K562 (cell line): ENCODE measurements around the gene KLRF2. TPM values are rescaled to one million over a fixed set of nuclear protein-coding genes. Genes with fewer than 3 reads are reported as not detected.

Experiments
- ATAC-seq: fragments of 200-7000 bp; cut with Tn5 transposase; 3 replicates; pipeline ENCODE4 v1.9.1; 2020; ENCODE audit warnings: moderate library complexity
- BruUV-seq: library from RNA; stranded (reverse); fragments of 400-500 nt; replicated peaks from 2 replicates; lab custom pipeline; 2021; lab: Mats Ljungman, UMichigan
- CTCF ChIA-PET: fragments of 300-600 bp; formaldehyde crosslinking; extraction: SDS; loops from one replicate; lab custom pipeline; 2021; ENCODE audit warnings: low intra/inter-chr PET ratio; lab: Yijun Ruan, JAX
- POLR2A ChIA-PET: fragments of 300-600, 350-650 bp; sonication (Branson Sonifier 250); formaldehyde crosslinking; extraction: SDS; loops from one replicate; lab custom pipeline; 2021; ENCODE audit warnings: antibody characterized with exemption, inconsistent platforms; lab: Yijun Ruan, JAX
- DNase-seq, 4 experiments: peaks; one replicate each; pipeline versions ENCODE4 v3.0.0 to v3.0.0-alpha.2; 2011 to 2018; ENCODE audit warnings: low spot score in 3 of 4, mixed read lengths in 3 of 4; ENCODE audit errors: extremely low read depth in 1 of 4
- FAIRE-seq: peaks from 2 replicates; lab custom pipeline; 2011; peaks lifted over from hg19 to GRCh38; lab: Jason Lieb, UNC
- H2AFZ ChIP-seq: 2 replicates; pipeline ENCODE4 v1.6.0; 2011; ENCODE audit warnings: low read depth, low read length, control low read depth, inconsistent platforms
- H3K27ac ChIP-seq: fragments of 200-600 bp; 3 replicates; pipeline ENCODE4 v1.8.0; 2011; ENCODE audit warnings: low read depth, mild to moderate bottlenecking, control low read depth, inconsistent platforms, low read length, moderate library complexity, mixed read lengths; ENCODE audit errors: extremely low read depth
- H3K27me3 ChIP-seq, 2 experiments: fragments of 300-600 bp in 1 of 2; 2 replicates in 1 of 2; 3 replicates in 1 of 2; pipeline versions ENCODE4 v1.6.0 to v1.8.0; 2011; ENCODE audit warnings: inconsistent platforms in 2 of 2, low read length in 2 of 2, mild to moderate bottlenecking in 1 of 2, mixed read lengths in 1 of 2, moderate library complexity in 1 of 2; ENCODE audit not compliant: control insufficient read depth in 2 of 2, insufficient read depth in 2 of 2
- H3K36me3 ChIP-seq: fragments of 300-600 bp; 3 replicates; pipeline ENCODE4 v1.8.0; 2011; ENCODE audit warnings: mild to moderate bottlenecking, low read length, inconsistent platforms; ENCODE audit not compliant: control insufficient read depth, insufficient read depth
- H3K4me1 ChIP-seq, 2 experiments: fragments of 200-600 bp in 1 of 2; replicated peaks in 1 of 2; 2 replicates in 1 of 2; 3 replicates in 1 of 2; pipeline versions ENCODE4 v1.5.1 to v1.8.0; 2011; ENCODE audit warnings: inconsistent platforms in 2 of 2, low read length in 2 of 2, mild to moderate bottlenecking in 1 of 2, mixed read lengths in 1 of 2, moderate library complexity in 1 of 2; ENCODE audit not compliant: control insufficient read depth in 2 of 2, insufficient read depth in 2 of 2
- H3K4me2 ChIP-seq: 2 replicates; pipeline ENCODE4 v1.6.1; 2011; ENCODE audit warnings: low read length, control low read depth, inconsistent platforms, mixed read lengths; ENCODE audit not compliant: insufficient read depth
- H3K4me3 ChIP-seq: fragments of 200-600 bp; sonication (generic), shearing (Covaris generic); 2 replicates; pipeline ENCODE4 v1.5.1; 2016; ENCODE audit warnings: control low read depth, inconsistent platforms
- H3K79me2 ChIP-seq: fragments of 200-600 bp; 3 replicates; pipeline ENCODE4 v1.8.0; 2011; ENCODE audit warnings: low read length, inconsistent platforms; ENCODE audit not compliant: control insufficient read depth, insufficient read depth
- H3K9ac ChIP-seq, 2 experiments: 2 replicates each; pipeline versions ENCODE4 v1.6.0 to v1.6.1; 2011; ENCODE audit warnings: low read depth in 2 of 2, low read length in 2 of 2, control low read depth in 1 of 2, inconsistent platforms in 1 of 2, mild to moderate bottlenecking in 1 of 2, mixed read lengths in 1 of 2; ENCODE audit not compliant: insufficient read depth in 1 of 2
- H3K9me1 ChIP-seq: one replicate; pipeline ENCODE4 v1.6.0; 2011; ENCODE audit warnings: inconsistent platforms, mild to moderate bottlenecking, low read length, moderate library complexity; ENCODE audit not compliant: control insufficient read depth, insufficient read depth
- H3K9me3 ChIP-seq: replicated peaks from 2 replicates; pipeline ENCODE4 v1.5.1; 2011; ENCODE audit warnings: low read depth, low read length, inconsistent platforms; ENCODE audit not compliant: control insufficient read depth, insufficient read depth
- H4K20me1 ChIP-seq: replicated peaks from 2 replicates; pipeline ENCODE4 v1.6.1; 2011; ENCODE audit warnings: low read length, inconsistent platforms, mixed read lengths; ENCODE audit not compliant: control insufficient read depth, insufficient read depth
- ARID1B ChIP-seq: fragments of 450-650 bp; IDR thresholded peaks from 2 replicates; pipeline ENCODE4 v1.6.1; 2016; ENCODE audit warnings: antibody characterized with exemption, mild to moderate bottlenecking, inconsistent platforms
- CBX1 ChIP-seq: sonication (generic); IDR thresholded peaks from 2 replicates; pipeline ENCODE4 v1.6.1; 2016; ENCODE audit warnings: antibody characterized with exemption, low read depth, mild to moderate bottlenecking
- CHAMP1 ChIP-seq: fragments of 450-650 bp; IDR thresholded peaks from 2 replicates; pipeline ENCODE4 v1.6.1; 2016; ENCODE audit warnings: mild to moderate bottlenecking
- E2F4 ChIP-seq: sonication (generic); formaldehyde crosslinking; IDR thresholded peaks from 2 replicates; pipeline ENCODE4 v1.8.0; 2022; ENCODE audit warnings: mild to moderate bottlenecking, low read depth, missing genetic modification reagents
- FOSL1 ChIP-seq: fragments of 200-800 bp; sonication (Bioruptor generic); conservative IDR thresholded peaks from 2 replicates; pipeline ENCODE4 v1.6.1; 2016; ENCODE audit warnings: missing genetic modification characterization, missing compliant biosample characterization
- HMBOX1 ChIP-seq: sonication (generic); IDR thresholded peaks from 2 replicates; pipeline ENCODE4 v1.6.1; 2016
- ZFP30 ChIP-seq: fragments of 250-450 bp; sonication (Bioruptor Pico); IDR thresholded peaks from 2 replicates; pipeline ENCODE4 v1.8.0; 2022; ENCODE audit warnings: moderate library complexity, mild to moderate bottlenecking, inconsistent platforms, borderline replicate concordance
- WGBS: fragments of 100-300 bp; shearing (Covaris generic); methylation state at CpG from one replicate; pipeline ENCODE4 v1.1.6; 2016; ENCODE audit warnings: low coverage, mixed read lengths; ENCODE audit not compliant: insufficient coverage; ENCODE audit errors: missing lambda C conversion rate; 5-methylcytosine and 5-hydroxymethylcytosine counted together
- in situ Hi-C: fragments of 300-500 bp; cut with MboI; formaldehyde crosslinking; loops from 4 replicates; pipeline ENCODE4 v1.15.0; 2018; ENCODE audit warnings: inconsistent platforms, mixed read lengths
- intact Hi-C: fragments of 100-400 bp; cut with micrococcal nuclease; formaldehyde crosslinking; loops from 2 replicates; pipeline ENCODE4 v1.14.2; 2022
- polyA plus RNA-seq, 8 experiments: library from polyadenylated mRNA; depleted of rRNA in 4 of 8; stranded (reverse) in 5 of 8; unstranded in 3 of 8; fragments of >200 nt; fragmentation: Nextera tagmentation in 2 of 8; fragmentation: Illumina TruSeq in 1 of 8; extraction: Ambion mirVana in 2 of 8; extraction: Trizol in 1 of 8; gene quantifications; 2 replicates each; pipeline versions ENCODE4 v1.2.1 to v1.2.3, GENCODE V29; 2011 to 2014; ENCODE audit warnings: inconsistent platforms in 1 of 8, missing spikeins in 1 of 8
- total RNA-seq, 7 experiments: library from RNA; depleted of rRNA in 6 of 7; stranded (reverse); fragments of >200 nt in 6 of 7; fragmentation: Illumina TruSeq in 2 of 7; extraction: Trizol in 2 of 7; gene quantifications; 2 replicates each; pipeline versions ENCODE4 v1.2.1 to v1.2.3, GENCODE V29; 2011 to 2021; ENCODE audit warnings: low replicate concordance in 1 of 7

Gene KLRF2
- total and polyA plus RNA-seq, 9 of the 15 experiments (the other 6 are each of a cell fraction or from before 2014, with no cell fraction given) = not detected

- in situ Hi-C loops (no loop called here), intact Hi-C loops (no loop called here)
- Histone ChIP-seq H3K27me3 (no peaks in the 10 kb centered on the region), H3K9ac (no peak overlapping the region), H4K20me1 (no peaks in the 10 kb centered on the region)
- no peak for DNase-seq
- TF ChIP-seq FOSL1 (tag) (no peak), ZFP30 (no peak), CBX1 (no peak), ARID1B (no peak), HMBOX1 (peak; percentile 13; the same call in 1 of the 2 replicates), CHAMP1 (no peak), E2F4 (CRISPR knock-in tag) (no peak)
- TF ChIP-seq, all 486 proteins: peak for 1
- CTCF ChIA-PET = no interaction called here
- ATAC-seq (no peak), FAIRE-seq (no peak)
- 12% methylated on average over 2 of the region's 2 CpGs for WGBS
- H3K9me1 ChIP-seq = no peaks in the 10 kb centered on the region
- H2AFZ ChIP-seq = no peak overlapping the region
- no peaks in the 10 kb centered on the region for H3K79me2 ChIP-seq
- POLR2A ChIA-PET = interaction anchor here (0.7 to 1.3 kb wide), 2 partner anchors 12 to 34 kb away, joined by 3 to 4 read pairs; no protein-coding TSS in a partner anchor
- BruUV-seq = no TSS peak
- no peak overlapping the region for H3K27ac ChIP-seq
- H3K36me3 ChIP-seq = no peaks in the 10 kb centered on the region
- H3K4me3 ChIP-seq = no peak overlapping the region
- H3K4me2 ChIP-seq = no peak overlapping the region
- H3K9me3 ChIP-seq = 0 out of 2 replicates have a peak, but pooled peaks cover 4% of the 10 kb centered on the region
- H3K4me1 ChIP-seq = no peaks in the 10 kb centered on the region; a peak in 1 of 5 replicates
Measured at GRCh38 chr12:9906873-9907272, 25.6 kb downstream of the KLRF2 start.
